Breast epithelium (tissue), 4 donors: ENCODE measurements around the gene SLC8A2. TPM values are rescaled to one million over a fixed set of nuclear protein-coding genes. Genes with fewer than 3 reads are reported as not detected.

ENCODE experiments used
- DNase-seq, 2 donors: peaks; one replicate each; pipeline ENCODE4 v3.0.0-alpha.2; 2019; ENCODE audit warnings: low spot score in 2 of 2
- H3K27ac ChIP-seq, 2 donors: fragments of 200-600 bp; sonication (generic) in 1 of 2; one replicate each; pipeline ENCODE4 v1.5.1; 2016 to 2019; ENCODE audit warnings: mild to moderate bottlenecking in 1 of 2
- H3K27me3 ChIP-seq, 2 donors: fragments of 200-600 bp; sonication (generic) in 1 of 2; one replicate each; pipeline versions ENCODE4 v1.5.1 to v1.6.0; 2017 to 2019; ENCODE audit warnings: control low read depth in 1 of 2, mild to moderate bottlenecking in 1 of 2
- H3K36me3 ChIP-seq: fragments of 200-600 bp; one replicate; pipeline ENCODE4 v1.5.1; 2019
- H3K4me1 ChIP-seq, 2 donors: fragments of 200-600 bp; sonication (generic); one replicate each; pipeline ENCODE4 v1.5.1; 2016 to 2019; ENCODE audit warnings: control low read depth in 1 of 2
- H3K4me3 ChIP-seq, 3 donors: fragments of 200-600 bp; sonication (generic); 1 replicate in 2 of 3; 2 replicates in 1 of 3; pipeline ENCODE4 v1.5.1; 2016 to 2019; ENCODE audit warnings: mild to moderate bottlenecking in 3 of 3, moderate library complexity in 2 of 3
- H3K9me3 ChIP-seq, 2 donors: fragments of 200-600 bp; sonication (generic) in 1 of 2; one replicate each; pipeline ENCODE4 v1.5.1; 2016 to 2019; ENCODE audit warnings: control low read depth in 1 of 2
- CTCF ChIP-seq, 3 donors: fragments of 450-650 bp; IDR thresholded peaks; one replicate each; pipeline ENCODE4 v1.5.1; 2016 to 2017; ENCODE audit warnings: antibody characterized with exemption in 3 of 3, mild to moderate bottlenecking in 3 of 3, moderate library complexity in 3 of 3
- POLR2A ChIP-seq: fragments of 450-650 bp; IDR thresholded peaks from one replicate; pipeline ENCODE4 v1.6.1; 2016; ENCODE audit warnings: antibody characterized with exemption, mild to moderate bottlenecking, moderate library complexity
- POLR2AphosphoS5 ChIP-seq, 3 donors: sonication (generic); formaldehyde crosslinking; IDR thresholded peaks; one replicate each; pipeline ENCODE4 v1.6.1; 2017; ENCODE audit warnings: antibody characterized with exemption in 3 of 3
- intact Hi-C: fragments of 100-400 bp; cut with DNase I; formaldehyde crosslinking; loops from one replicate; pipeline ENCODE4 v1.15.1; 2023; ENCODE audit warnings: low total_unique reads
- total RNA-seq, 3 donors: library from RNA; depleted of rRNA; stranded (reverse); fragments of >200 nt; gene quantifications; one replicate each; pipeline ENCODE4 v1.1.0, GENCODE V29; 2016

Gene SLC8A2
- total RNA-seq, 3 donors from 2014 or later: under 0.01 to 0.29 TPM; not detected in 1

DNA sequence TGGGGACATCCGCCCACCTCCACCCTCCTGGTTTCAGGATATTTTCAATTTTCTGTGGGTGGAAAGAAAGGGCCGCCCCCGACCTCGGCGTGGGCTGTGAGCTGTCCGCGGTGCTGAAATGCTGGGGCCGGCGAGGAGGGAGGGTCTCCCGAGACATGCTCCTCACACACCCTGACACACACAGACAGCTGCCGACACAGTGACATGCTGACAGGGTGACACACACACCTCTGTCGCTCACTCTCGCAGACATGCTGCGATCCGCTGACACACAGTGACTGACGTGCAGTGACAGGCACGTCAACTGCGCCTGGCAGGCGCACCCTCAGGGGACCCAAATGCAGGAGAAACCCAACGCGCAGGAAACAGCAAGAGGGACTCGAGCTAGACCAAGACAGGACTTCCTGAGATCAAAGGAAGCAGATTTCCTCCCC lies 27.3 kb downstream of the SLC8A2 start:
- TF ChIP-seq CTCF (IDR thresholded peaks at IDR 0.05) (no peak), POLR2A (no peak), POLR2AphosphoS5 (IDR thresholded peaks at IDR 0.05) (no peak)
- intact Hi-C loops: no loop called here
- no peak for DNase-seq
- Histone ChIP-seq H3K4me1 (no peaks in the 10 kb centered on the region), H3K36me3 (no peaks in the 10 kb centered on the region), H3K27me3 (peaks cover 8 to 68% of the 10 kb centered on the region in 2 donors), H3K4me3 (no peak overlapping the region), H3K9me3 (no peaks in the 10 kb centered on the region), H3K27ac (no peak overlapping the region)

DNA sequence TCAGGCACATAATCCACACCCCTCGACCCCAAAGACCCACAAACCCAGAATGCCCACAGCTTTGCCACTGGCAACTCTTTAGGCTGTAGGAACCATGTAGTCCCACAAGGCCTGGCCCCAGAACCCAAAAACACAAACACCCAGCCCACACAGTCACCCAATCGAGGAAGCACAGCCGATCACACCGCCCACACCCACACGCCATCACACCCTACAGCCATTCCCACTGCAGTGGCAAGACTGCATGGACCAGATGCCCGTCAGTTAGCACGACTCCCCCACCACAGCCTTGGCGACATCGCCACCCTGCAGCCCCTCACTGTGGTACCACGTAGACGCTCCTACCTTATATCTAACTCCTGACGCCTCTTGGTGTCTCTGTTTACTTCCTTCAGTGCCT lies 28.4 kb downstream of the SLC8A2 start:
- peaks cover 8 to 63% of the 10 kb centered on the region in 2 donors for H3K27me3 ChIP-seq
- no peaks in the 10 kb centered on the region for H3K36me3 ChIP-seq
- H3K4me1 ChIP-seq: no peaks in the 10 kb centered on the region
- TF ChIP-seq POLR2AphosphoS5 (IDR thresholded peaks at IDR 0.05) (no peak), POLR2A (no peak), CTCF (IDR thresholded peaks at IDR 0.05) (no peak)
- no peaks in the 10 kb centered on the region for H3K9me3 ChIP-seq
- no peak overlapping the region for H3K27ac ChIP-seq
- no peak for DNase-seq
- intact Hi-C loops: no loop called here
- H3K4me3 ChIP-seq: no peak overlapping the region

GRCh38 chr19:47438793-47439220 lies 32.9 kb downstream of the SLC8A2 start:
- H3K9me3 ChIP-seq: no peaks in the 10 kb centered on the region
- no peak overlapping the region for H3K4me3 ChIP-seq
- peaks cover 0 to 26% of the 10 kb centered on the region in 2 donors for H3K27me3 ChIP-seq
- DNase-seq: no peak
- intact Hi-C loops: loop anchor here (2.0 kb wide), 1 partner anchor 262 kb away; no protein-coding TSS in a partner anchor
- no peaks in the 10 kb centered on the region for H3K4me1 ChIP-seq
- H3K36me3 ChIP-seq: no peaks in the 10 kb centered on the region
- no peak for TF ChIP-seq CTCF (IDR thresholded peaks at IDR 0.05)
- no peak for TF ChIP-seq POLR2AphosphoS5 (IDR thresholded peaks at IDR 0.05)
- TF ChIP-seq POLR2A: no peak
- no peak overlapping the region for H3K27ac ChIP-seq

DNA sequence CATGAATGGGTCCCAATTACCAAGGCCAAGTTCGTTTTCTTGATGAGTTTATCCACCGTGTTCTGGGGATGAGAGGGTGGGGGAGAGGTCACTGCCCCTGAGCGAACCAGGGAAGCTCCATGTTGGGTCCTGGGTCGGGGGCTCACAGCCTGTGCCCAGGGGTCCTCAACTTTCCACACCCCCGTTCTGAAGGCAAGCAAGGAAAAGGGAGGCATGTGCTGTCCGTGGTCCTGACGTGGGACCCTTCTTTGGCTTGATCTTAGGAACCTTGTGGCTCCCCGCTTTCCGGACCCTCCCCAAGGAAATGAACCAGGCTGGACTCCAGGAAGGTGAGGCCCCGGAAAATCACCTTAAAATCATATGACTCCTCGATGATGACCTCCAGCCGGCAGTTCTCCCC lies 34.2 kb downstream of the SLC8A2 start:
- H3K27me3 ChIP-seq: peaks cover 0 to 24% of the 10 kb centered on the region in 2 donors
- TF ChIP-seq CTCF (IDR thresholded peaks at IDR 0.05) (no peak), POLR2AphosphoS5 (IDR thresholded peaks at IDR 0.05) (no peak), POLR2A (no peak)

DNA sequence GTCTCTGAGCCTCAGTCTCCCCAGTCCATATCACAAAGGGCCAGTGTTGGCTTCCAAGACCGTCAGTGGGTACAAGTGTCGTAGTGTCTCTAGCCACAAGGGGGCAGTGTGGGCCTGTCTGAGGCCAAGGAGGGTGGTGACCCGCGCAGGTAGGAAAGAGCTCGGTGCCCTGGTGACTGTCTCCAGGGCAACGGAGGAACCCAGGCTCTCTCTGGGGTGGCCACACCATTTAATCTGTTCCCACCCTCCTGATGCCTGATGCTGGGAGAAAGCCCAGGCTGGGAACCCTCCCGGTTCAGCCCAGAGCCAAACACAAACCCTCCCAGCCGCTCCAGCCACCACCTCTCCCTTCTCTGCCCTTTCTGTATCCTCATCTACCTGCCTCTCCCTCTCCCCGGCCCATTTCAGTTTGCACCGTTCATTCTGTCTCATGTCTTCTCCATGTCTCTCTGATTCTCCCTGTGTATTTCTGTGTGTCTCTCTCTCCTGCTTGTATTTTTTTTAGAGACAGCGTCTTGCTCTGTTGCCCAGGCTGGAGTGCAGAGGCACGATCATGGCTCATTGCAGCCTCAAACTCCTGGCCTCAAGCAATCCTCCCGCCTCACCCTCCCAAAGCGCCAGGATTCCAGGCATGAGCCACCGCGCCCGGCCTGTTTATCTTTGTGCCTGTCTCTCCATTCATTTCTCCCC lies 34.8 kb downstream of the SLC8A2 start:
- H3K36me3 ChIP-seq: no peaks in the 10 kb centered on the region
- H3K27ac ChIP-seq: no peak overlapping the region
- intact Hi-C loops: no loop called here
- H3K4me1 ChIP-seq: no peaks in the 10 kb centered on the region
- no peak overlapping the region for H3K4me3 ChIP-seq
- H3K27me3 ChIP-seq: peaks cover 0 to 24% of the 10 kb centered on the region in 2 donors
- TF ChIP-seq CTCF (IDR thresholded peaks at IDR 0.05) (peak; percentile 82 to 95 (median 94)), POLR2A (no peak), POLR2AphosphoS5 (IDR thresholded peaks at IDR 0.05) (peak in 2 of 3 donors; percentile 38 to 62)
- H3K9me3 ChIP-seq: no peaks in the 10 kb centered on the region
- DNase-seq: peak; percentile 66 to 87

More for the DNA sequence above, 34.2 kb downstream of the SLC8A2 start:
- no peaks in the 10 kb centered on the region for H3K9me3 ChIP-seq
- no peaks in the 10 kb centered on the region for H3K36me3 ChIP-seq
- intact Hi-C loops: no loop called here
- DNase-seq: no peak
- H3K4me3 ChIP-seq: no peak overlapping the region
- H3K27ac ChIP-seq: no peak overlapping the region
- no peaks in the 10 kb centered on the region for H3K4me1 ChIP-seq
